SU-DHL-6 (cell line): Measurements from ENCODE around the gene G6PC3.
"Not testable (repeated sequence)": the region's sequence is repeated elsewhere in the genome, so short reads cannot be mapped to it uniquely, and the experiment has no call there.

Experiments
- H2AFZ ChIP-seq: fragments of 200-600 bp; sonication (generic); 2 replicates; pipeline ENCODE4 v1.6.1; 2014; ENCODE audit warnings: low read depth, mild to moderate bottlenecking, moderate library complexity, mixed read lengths, antibody characterized with exemption, low read length; ENCODE audit not compliant: severe bottlenecking
- H3F3A ChIP-seq: fragments of 200-600 bp; shearing (Covaris generic); 2 replicates; pipeline ENCODE4 v1.6.0; 2016; ENCODE audit warnings: antibody characterized with exemption, mild to moderate bottlenecking; ENCODE audit not compliant: insufficient read depth
- H3K27ac ChIP-seq: fragments of 200-600 bp; sonication (generic); 2 replicates; pipeline ENCODE4 v1.5.1; 2016; ENCODE audit warnings: low read depth, mild to moderate bottlenecking, low read length, moderate library complexity, mixed read lengths
- H3K27me3 ChIP-seq: fragments of 200-600 bp; sonication (generic), shearing (Covaris generic); 2 replicates; pipeline ENCODE4 v1.6.0; 2014; ENCODE audit warnings: mild to moderate bottlenecking, low read length
- H3K36me3 ChIP-seq: fragments of 200-600 bp; sonication (generic); 2 replicates; pipeline ENCODE4 v1.6.1; 2014; ENCODE audit warnings: mild to moderate bottlenecking, low read length, mixed read lengths
- H3K4me2 ChIP-seq: fragments of 300-600, 200-600 bp; shearing (Covaris generic), sonication (generic); 2 replicates; pipeline ENCODE4 v1.6.0; 2014; ENCODE audit warnings: low read length, low read depth, mild to moderate bottlenecking; ENCODE audit not compliant: poor library complexity, severe bottlenecking
- H3K4me3 ChIP-seq: fragments of 200-600 bp; sonication (generic); 2 replicates; pipeline ENCODE4 v1.5.1; 2014; ENCODE audit warnings: antibody characterized with exemption, low read length, mild to moderate bottlenecking, mixed read lengths; ENCODE audit not compliant: insufficient read depth, poor library complexity, severe bottlenecking
- H3K79me2 ChIP-seq: fragments of 200-600 bp; sonication (generic); 2 replicates; pipeline ENCODE4 v1.6.1; 2014; ENCODE audit warnings: mild to moderate bottlenecking, low read length, moderate library complexity; ENCODE audit not compliant: insufficient read depth
- H3K9ac ChIP-seq: fragments of 200-600 bp; sonication (generic); 2 replicates; pipeline ENCODE4 v1.7.0; 2014; ENCODE audit warnings: mild to moderate bottlenecking, low read length
- H3K9me2 ChIP-seq: fragments of 200-600 bp; sonication (generic); replicated peaks from 2 replicates; pipeline ENCODE4 v1.6.1; 2014; ENCODE audit warnings: low read length; ENCODE audit not compliant: insufficient read depth
- H3K9me3 ChIP-seq: fragments of 200-600 bp; sonication (generic); 2 replicates; pipeline ENCODE4 v1.6.1; 2014; ENCODE audit warnings: low read length, mixed read lengths; ENCODE audit not compliant: insufficient read depth
- H4K20me1 ChIP-seq: fragments of 200-600 bp; sonication (generic); 2 replicates; pipeline ENCODE4 v1.6.1; 2014; ENCODE audit warnings: low read depth, mild to moderate bottlenecking, antibody characterized with exemption, low read length, moderate library complexity, mixed read lengths
- CTCF ChIP-seq: fragments of 200-600 bp; sonication (generic); IDR thresholded peaks from one replicate; pipeline ENCODE4 v1.5.1; 2017; ENCODE audit warnings: antibody characterized with exemption, mild to moderate bottlenecking, low read length, moderate library complexity; ENCODE audit not compliant: insufficient read depth, poor library complexity, severe bottlenecking
- EZH2phosphoT487 ChIP-seq: fragments of 200-600 bp; sonication (generic), shearing (Covaris generic); conservative IDR thresholded peaks from 2 replicates; pipeline ENCODE4 v1.6.1; 2018; ENCODE audit warnings: mild to moderate bottlenecking, antibody characterized with exemption, low read length, moderate library complexity, mixed read lengths

Gene G6PC3

GRCh38 chr17:44095388-44095646, 24.8 kb downstream of the G6PC3 start:
- Histone ChIP-seq H2AFZ (no peak overlapping the region), H3K27me3 (no peaks in the 10 kb centered on the region), H3K27ac (no peak overlapping the region), H4K20me1 (no peaks in the 10 kb centered on the region), H3K79me2 (no peaks in the 10 kb centered on the region), H3K9ac (no peak overlapping the region), H3F3A (no peaks in the 10 kb centered on the region), H3K9me3 (no peaks in the 10 kb centered on the region), H3K4me2 (no peak overlapping the region), H3K4me3 (no peak overlapping the region), H3K9me2 (no peaks in the 10 kb centered on the region), H3K36me3 (no peaks in the 10 kb centered on the region)
- TF ChIP-seq EZH2phosphoT487 = no peak
- no peak for TF ChIP-seq CTCF

- H3K4me2 ChIP-seq = no peak overlapping the region
- H3K4me3 ChIP-seq = no peak overlapping the region
- no peak overlapping the region for H3K27ac ChIP-seq
- H3K9me2 ChIP-seq = no peaks in the 10 kb centered on the region
- no peaks in the 10 kb centered on the region for H3K27me3 ChIP-seq
- no peaks in the 10 kb centered on the region for H3F3A ChIP-seq
- no peak overlapping the region for H3K9ac ChIP-seq
- H3K9me3 ChIP-seq = no peaks in the 10 kb centered on the region
- TF ChIP-seq CTCF (no peak), EZH2phosphoT487 (no peak)
- no peak overlapping the region for H2AFZ ChIP-seq
- no peaks in the 10 kb centered on the region for H4K20me1 ChIP-seq
- no peaks in the 10 kb centered on the region for H3K36me3 ChIP-seq
- H3K79me2 ChIP-seq = no peaks in the 10 kb centered on the region
Measured at GRCh38 chr17:44095647-44096496, 25.3 kb downstream of the G6PC3 start.

GRCh38 chr17:44097110-44097958, 26.8 kb downstream of the G6PC3 start:
- H2AFZ ChIP-seq = no peak overlapping the region
- no peaks in the 10 kb centered on the region for H3K36me3 ChIP-seq
- H3K4me3 ChIP-seq = no peak overlapping the region
- H4K20me1 ChIP-seq = no peaks in the 10 kb centered on the region
- no peaks in the 10 kb centered on the region for H3K79me2 ChIP-seq
- H3F3A ChIP-seq = no peaks in the 10 kb centered on the region
- no peaks in the 10 kb centered on the region for H3K9me2 ChIP-seq
- no peaks in the 10 kb centered on the region for H3K9me3 ChIP-seq
- TF ChIP-seq EZH2phosphoT487 (no peak), CTCF (no peak)
- H3K27ac ChIP-seq = no peak overlapping the region
- no peak overlapping the region for H3K9ac ChIP-seq
- no peaks in the 10 kb centered on the region for H3K27me3 ChIP-seq
- H3K4me2 ChIP-seq = no peak overlapping the region

DNA sequence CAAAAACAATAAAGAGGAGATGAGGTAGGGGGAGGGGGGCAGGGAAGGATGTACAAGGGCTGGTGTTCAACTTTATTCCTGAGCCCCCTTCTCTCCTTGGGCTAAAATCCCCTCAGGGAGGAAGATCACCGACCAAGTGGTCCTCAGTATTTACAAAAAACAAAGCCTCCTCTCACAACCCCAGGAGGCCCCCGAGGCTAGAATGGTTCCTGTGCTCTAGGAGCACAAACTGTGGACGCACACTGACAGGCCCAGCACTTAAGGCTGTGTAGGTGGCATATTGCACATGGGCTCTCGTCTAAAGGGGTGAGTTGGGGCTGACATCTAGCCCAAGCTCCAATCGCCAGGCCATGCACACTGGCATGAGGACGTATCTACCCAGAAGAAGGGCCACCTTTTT, 31.3 kb downstream of the G6PC3 start:
- not testable (repeated sequence) for H3K9me2 ChIP-seq, H3K4me2 ChIP-seq, H3K9ac ChIP-seq, H3K79me2 ChIP-seq, H3F3A ChIP-seq, H3K4me3 ChIP-seq, H4K20me1 ChIP-seq, H3K27ac ChIP-seq, H2AFZ ChIP-seq, H3K27me3 ChIP-seq, H3K9me3 ChIP-seq, H3K36me3 ChIP-seq
